IPS-20b (cell line): Measurements from ENCODE around the gene MLPH.

Source experiments
- H3K27ac ChIP-seq: one replicate; pipeline ENCODE4 v1.5.1; 2013; ENCODE audit warnings: low read length
- H3K27me3 ChIP-seq: 2 replicates; pipeline ENCODE4 v1.6.1; 2013; ENCODE audit warnings: mild to moderate bottlenecking, low read length, inconsistent platforms; ENCODE audit not compliant: insufficient read depth
- H3K36me3 ChIP-seq: 2 replicates; pipeline ENCODE4 v1.6.1; 2013; ENCODE audit warnings: low read depth, mild to moderate bottlenecking, inconsistent platforms, low read length, moderate library complexity; ENCODE audit not compliant: insufficient read depth
- H3K4me1 ChIP-seq: 2 replicates; pipeline ENCODE4 v1.6.1; 2013; ENCODE audit warnings: mild to moderate bottlenecking, control low read depth, inconsistent platforms, low read length, moderate library complexity; ENCODE audit not compliant: insufficient read depth
- H3K4me3 ChIP-seq: 2 replicates; pipeline ENCODE4 v1.5.1; 2013; ENCODE audit warnings: mild to moderate bottlenecking, low read length, inconsistent platforms
- H3K9ac ChIP-seq: 2 replicates; pipeline ENCODE4 v1.6.1; 2013; ENCODE audit warnings: low read depth, mild to moderate bottlenecking, inconsistent platforms, low read length, moderate library complexity
- H3K9me3 ChIP-seq: 2 replicates; pipeline ENCODE4 v1.6.1; 2013; ENCODE audit warnings: mild to moderate bottlenecking, low read depth, low read length, inconsistent platforms; ENCODE audit not compliant: insufficient read depth

MLPH gene

DNA sequence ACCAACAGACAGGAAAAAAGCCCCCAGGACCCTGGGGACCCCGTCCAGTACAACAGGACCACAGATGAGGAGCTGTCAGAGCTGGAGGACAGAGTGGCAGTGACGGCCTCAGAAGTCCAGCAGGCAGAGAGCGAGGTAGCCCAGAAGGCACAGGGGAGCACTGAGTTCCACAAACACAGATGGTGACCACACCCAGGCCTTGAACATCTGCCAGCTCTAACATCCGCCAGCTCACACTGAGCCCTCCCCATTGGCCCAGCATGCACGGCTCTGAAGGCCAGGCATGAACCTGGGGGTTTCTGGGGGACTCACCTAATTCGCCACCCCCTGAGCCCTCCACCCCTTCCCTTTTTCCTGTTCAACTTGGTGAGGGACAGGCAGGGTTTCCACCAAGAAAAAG lies 53.8 kb downstream of the MLPH start:
- H3K9ac ChIP-seq, result no peak overlapping the region
- no peaks in the 10 kb centered on the region for H3K4me1 ChIP-seq
- H3K27ac ChIP-seq, result no peak overlapping the region
- no peaks in the 10 kb centered on the region for H3K9me3 ChIP-seq
- no peaks in the 10 kb centered on the region for H3K36me3 ChIP-seq
- no peaks in the 10 kb centered on the region for H3K27me3 ChIP-seq
- H3K4me3 ChIP-seq, result no peak overlapping the region

GRCh38 chr2:237541243-237541642 lies 54.2 kb downstream of the MLPH start:
- H3K9me3 ChIP-seq, result no peaks in the 10 kb centered on the region
- H3K4me1 ChIP-seq, result no peaks in the 10 kb centered on the region
- H3K9ac ChIP-seq, result no peak overlapping the region; the same call in 1 of the 2 replicates
- no peaks in the 10 kb centered on the region for H3K27me3 ChIP-seq
- no peak overlapping the region for H3K4me3 ChIP-seq
- H3K27ac ChIP-seq, result no peak overlapping the region
- H3K36me3 ChIP-seq, result no peaks in the 10 kb centered on the region

- Histone ChIP-seq H3K9me3 (no peaks in the 10 kb centered on the region), H3K9ac (no peak overlapping the region), H3K4me3 (no peak overlapping the region), H3K4me1 (no peaks in the 10 kb centered on the region), H3K27ac (no peak overlapping the region), H3K36me3 (no peaks in the 10 kb centered on the region), H3K27me3 (no peaks in the 10 kb centered on the region)
These were observed 55.1 kb downstream of the MLPH start for GRCh38 chr2:237542001-237542704.

DNA sequence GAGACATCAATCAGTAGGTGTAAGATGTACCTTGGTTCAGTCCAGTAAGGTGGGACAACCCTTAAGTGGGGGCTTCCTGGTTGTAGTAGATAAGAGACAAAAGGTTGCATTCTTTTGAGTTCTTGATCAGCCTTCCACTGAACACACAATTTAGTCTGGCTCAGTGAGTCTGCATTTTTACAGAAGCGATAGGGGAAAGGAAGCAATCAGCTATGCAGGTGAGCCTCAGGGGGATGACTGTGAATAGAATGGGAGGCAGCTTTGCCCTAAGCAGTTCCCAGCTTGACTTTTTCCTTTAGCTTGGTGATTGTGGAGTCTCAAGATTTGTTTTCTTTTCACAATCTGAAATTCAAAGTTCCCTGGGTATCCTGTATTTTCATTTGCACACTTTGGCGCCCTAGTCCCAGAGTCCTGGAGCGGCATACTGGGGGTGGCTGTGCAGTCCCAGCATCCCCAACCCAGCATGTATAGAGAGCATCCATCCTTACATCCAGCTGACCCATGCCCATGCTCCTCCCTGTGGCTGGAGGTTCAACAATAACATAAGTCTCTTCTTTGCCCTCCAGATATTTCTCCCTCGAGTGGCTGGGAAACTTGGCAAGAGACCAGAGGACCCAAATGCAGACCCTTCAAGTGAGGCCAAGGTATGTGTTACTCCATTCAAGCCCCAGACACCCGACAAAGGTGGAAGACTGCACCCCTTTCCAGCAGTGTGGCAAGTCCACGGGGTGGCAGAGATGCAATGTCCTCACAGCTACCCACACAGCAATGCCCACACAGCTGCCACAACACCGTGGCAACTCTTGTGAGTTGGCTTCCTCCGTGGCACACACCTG lies 59.2 kb downstream of the MLPH start:
- Histone ChIP-seq H3K9me3 (no peaks in the 10 kb centered on the region), H3K36me3 (no peaks in the 10 kb centered on the region), H3K27me3 (no peaks in the 10 kb centered on the region), H3K4me1 (no peaks in the 10 kb centered on the region), H3K9ac (no peak overlapping the region), H3K27ac (no peak overlapping the region), H3K4me3 (no peak overlapping the region)

GRCh38 chr2:237546876-237547395 lies 59.9 kb downstream of the MLPH start:
- Histone ChIP-seq H3K36me3 (no peaks in the 10 kb centered on the region), H3K4me3 (no peak overlapping the region), H3K9ac (no peak overlapping the region), H3K27me3 (no peaks in the 10 kb centered on the region), H3K27ac (no peak overlapping the region), H3K9me3 (no peaks in the 10 kb centered on the region), H3K4me1 (no peaks in the 10 kb centered on the region)

DNA sequence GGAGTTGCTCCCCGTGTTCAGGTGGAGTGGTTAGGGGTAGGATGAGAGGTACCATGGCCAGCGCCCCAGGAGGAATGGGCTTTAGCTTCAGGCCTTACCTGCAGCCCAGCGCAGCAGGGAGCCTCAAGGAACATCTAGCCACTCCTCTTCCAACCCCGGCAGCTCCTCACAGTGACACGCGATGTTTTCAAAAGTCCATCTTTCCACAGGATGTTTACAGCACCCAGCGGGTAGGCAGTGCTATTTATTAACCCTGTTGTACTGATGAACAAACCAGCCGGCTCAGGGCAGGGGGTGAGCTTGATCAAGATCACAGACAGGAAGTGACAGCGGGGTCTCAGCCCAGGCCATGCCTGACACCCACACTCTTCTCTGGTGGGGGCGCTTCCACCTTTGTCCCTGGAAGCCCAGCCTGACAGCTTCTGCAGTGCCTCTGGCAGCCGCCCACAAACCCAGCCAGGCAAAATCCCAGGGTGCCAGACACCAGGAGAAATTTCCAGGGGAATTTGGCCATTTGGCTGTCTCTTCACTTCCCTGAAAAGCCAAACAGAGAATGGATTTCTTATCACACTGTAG lies 60.9 kb downstream of the MLPH start:
- Histone ChIP-seq H3K4me3 (no peak overlapping the region), H3K27me3 (no peaks in the 10 kb centered on the region), H3K36me3 (no peaks in the 10 kb centered on the region), H3K27ac (no peak overlapping the region), H3K4me1 (no peaks in the 10 kb centered on the region), H3K9me3 (no peaks in the 10 kb centered on the region), H3K9ac (no peak overlapping the region)

DNA sequence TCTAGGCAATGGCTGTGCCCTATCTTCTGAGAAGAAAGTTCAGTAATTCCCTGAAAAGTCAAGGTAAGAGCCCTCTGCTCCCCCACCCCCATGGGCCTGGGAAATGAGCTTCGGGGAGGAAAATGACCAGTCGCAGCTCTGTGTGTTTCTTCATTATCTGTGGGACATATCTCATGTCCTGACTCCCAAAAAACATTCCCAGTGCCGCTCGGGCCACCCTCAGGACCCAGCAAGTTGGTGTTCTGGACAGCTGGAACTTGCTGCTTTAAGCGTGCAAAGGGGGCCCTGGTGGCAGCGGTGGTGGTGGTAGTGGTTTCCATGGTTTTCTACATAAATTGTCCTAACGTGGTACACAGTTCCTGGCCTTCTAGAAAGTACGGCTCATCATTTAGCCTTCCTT lies 62.2 kb downstream of the MLPH start:
- H3K9ac ChIP-seq, result no peak overlapping the region
- no peaks in the 10 kb centered on the region for H3K27me3 ChIP-seq
- no peaks in the 10 kb centered on the region for H3K4me1 ChIP-seq
- H3K4me3 ChIP-seq, result no peak overlapping the region
- no peaks in the 10 kb centered on the region for H3K36me3 ChIP-seq
- H3K27ac ChIP-seq, result no peak overlapping the region
- H3K9me3 ChIP-seq, result no peaks in the 10 kb centered on the region

DNA sequence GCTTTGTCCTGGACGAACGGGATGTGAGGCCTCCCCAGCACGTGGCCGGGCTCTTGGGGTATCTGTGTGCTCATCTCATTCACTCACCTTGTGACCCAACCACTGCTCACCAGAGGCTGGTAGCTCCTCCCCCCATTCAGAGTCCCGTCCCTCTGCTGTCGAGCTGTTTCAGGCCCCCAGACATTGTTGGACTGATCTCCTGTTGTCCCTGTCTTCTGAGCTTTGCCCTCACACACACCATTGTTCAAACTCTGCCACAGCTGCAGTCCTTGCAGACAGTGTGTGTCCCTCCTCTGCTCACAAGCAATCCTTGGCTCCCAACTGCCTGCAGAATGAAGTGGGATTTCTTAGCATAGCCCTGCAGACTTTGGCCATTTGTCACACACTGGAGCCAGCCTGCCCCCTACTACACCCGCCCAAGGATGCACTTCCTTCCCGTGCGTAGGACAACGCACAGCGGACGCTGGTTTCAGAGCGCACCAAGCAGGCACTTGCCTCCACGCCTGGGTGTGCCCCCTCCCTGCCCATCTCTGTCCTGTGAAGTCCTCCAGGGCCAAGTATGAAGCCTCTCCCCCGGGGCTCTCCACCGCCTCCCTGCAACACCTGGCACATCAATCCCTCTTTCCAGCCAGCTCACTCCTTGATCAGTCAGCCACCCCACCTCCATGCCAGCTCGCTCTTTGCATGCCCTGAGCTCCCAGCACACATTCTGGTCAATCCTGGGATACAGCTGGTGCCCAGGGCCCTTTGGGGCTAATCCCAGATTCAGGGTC lies 62.8 kb downstream of the MLPH start:
- no peaks in the 10 kb centered on the region for H3K36me3 ChIP-seq

GRCh38 chr2:237551071-237551574 lies 64.1 kb downstream of the MLPH start:
- Histone ChIP-seq H3K4me3 (no peak overlapping the region), H3K9me3 (peaks cover 7% of the 10 kb centered on the region), H3K27me3 (no peaks in the 10 kb centered on the region), H3K36me3 (no peaks in the 10 kb centered on the region), H3K4me1 (no peaks in the 10 kb centered on the region), H3K9ac (no peak overlapping the region), H3K27ac (peak overlapping the region; percentile 11)

More for the DNA sequence above, 62.8 kb downstream of the MLPH start:
- H3K27ac ChIP-seq, result no peak overlapping the region
- H3K9me3 ChIP-seq, result no peaks in the 10 kb centered on the region
- no peaks in the 10 kb centered on the region for H3K4me1 ChIP-seq
- no peak overlapping the region for H3K9ac ChIP-seq
- no peaks in the 10 kb centered on the region for H3K27me3 ChIP-seq
- H3K4me3 ChIP-seq, result no peak overlapping the region

- H3K9me3 ChIP-seq, result peaks cover 7% of the 10 kb centered on the region
- H3K9ac ChIP-seq, result no peak overlapping the region; the same call in 1 of the 2 replicates
- H3K27me3 ChIP-seq, result no peaks in the 10 kb centered on the region
- no peaks in the 10 kb centered on the region for H3K36me3 ChIP-seq
- no peak overlapping the region for H3K4me3 ChIP-seq
- H3K4me1 ChIP-seq, result no peaks in the 10 kb centered on the region
- no peak overlapping the region for H3K27ac ChIP-seq
These were observed 65.9 kb downstream of the MLPH start for GRCh38 chr2:237552908-237553307.

- Histone ChIP-seq H3K4me1 (no peaks in the 10 kb centered on the region), H3K4me3 (no peak overlapping the region), H3K9me3 (peaks cover 7% of the 10 kb centered on the region), H3K36me3 (no peaks in the 10 kb centered on the region), H3K9ac (no peak overlapping the region), H3K27me3 (no peaks in the 10 kb centered on the region), H3K27ac (no peak overlapping the region)
These were observed 66.9 kb downstream of the MLPH start for GRCh38 chr2:237553948-237554347.
